Esophagus squamous epithelium (tissue), 4 donors: ENCODE results near the gene METTL16.

Experiments
- CTCF ChIP-seq, 6 experiments: fragments of 450-650 bp in 4 of 6; fragments of 200-600 bp in 2 of 6; sonication (generic) in 2 of 6; IDR thresholded peaks; one replicate each; pipeline ENCODE4 v1.5.1; 2016 to 2019; ENCODE audit warnings: antibody characterized with exemption in 6 of 6, mild to moderate bottlenecking in 4 of 6, moderate library complexity in 4 of 6
- POLR2A ChIP-seq, 4 donors: fragments of 450-650 bp; IDR thresholded peaks; one replicate each; pipeline ENCODE4 v1.6.1; 2017; ENCODE audit warnings: antibody characterized with exemption in 4 of 4, mild to moderate bottlenecking in 4 of 4, moderate library complexity in 3 of 4

GRCh38 chr17:2438823-2439222 is 72.9 kb downstream of the METTL16 start:
- no peak for TF ChIP-seq CTCF (IDR thresholded peaks at IDR 0.05)
- TF ChIP-seq POLR2A (IDR thresholded peaks at IDR 0.05), result no peak
